Calu3 (cell line): ENCODE measurements around the gene DCP2. TPM values are rescaled to one million over a fixed set of nuclear protein-coding genes. Genes with fewer than 3 reads are reported as not detected.

ENCODE experiments used
- BruUV-seq: library from RNA; stranded (reverse); fragments of 400-500 nt; replicated peaks from 2 replicates; lab custom pipeline; 2021; lab: Mats Ljungman, UMichigan
- CTCF ChIA-PET: fragments of 300-600 bp; sonication (Branson Sonifier 250); formaldehyde crosslinking; loops from one replicate; lab custom pipeline; 2022; ENCODE audit warnings: antibody characterized with exemption; lab: Charles Lee
- DNase-seq: peaks from one replicate; pipeline ENCODE4 v3.0.0; 2022
- H3K27ac Mint-ChIP-seq: one replicate; pipeline ENCODE4 v1.8.0; 2022; ENCODE audit warnings: mixed read lengths; ENCODE audit not compliant: unreplicated experiment
- H3K27me3 Mint-ChIP-seq: one replicate; pipeline ENCODE4 v1.8.0; 2022; ENCODE audit warnings: mixed read lengths; ENCODE audit not compliant: unreplicated experiment
- H3K36me3 Mint-ChIP-seq: one replicate; pipeline ENCODE4 v1.8.0; 2022; ENCODE audit warnings: mild to moderate bottlenecking, moderate library complexity, mixed read lengths; ENCODE audit not compliant: insufficient read depth, unreplicated experiment
- H3K4me1 Mint-ChIP-seq: one replicate; pipeline ENCODE4 v1.8.0; 2022; ENCODE audit warnings: mild to moderate bottlenecking, low read depth, mixed read lengths; ENCODE audit not compliant: unreplicated experiment
- H3K4me3 Mint-ChIP-seq: one replicate; pipeline ENCODE4 v1.8.0; 2022; ENCODE audit warnings: mild to moderate bottlenecking, low read depth, moderate library complexity, mixed read lengths; ENCODE audit not compliant: unreplicated experiment
- H3K9me3 Mint-ChIP-seq: one replicate; pipeline ENCODE4 v1.8.0; 2022; ENCODE audit warnings: low read depth, mixed read lengths; ENCODE audit not compliant: unreplicated experiment
- CTCF ChIP-seq: fragments of 200-600 bp; IDR thresholded peaks from one replicate; pipeline ENCODE4 v1.8.0; 2022; ENCODE audit warnings: antibody characterized with exemption; ENCODE audit not compliant: unreplicated experiment
- intact Hi-C: fragments of 100-400 bp; cut with micrococcal nuclease; formaldehyde crosslinking; loops from one replicate; pipeline ENCODE4 v1.10.0; 2022; ENCODE audit not compliant: unreplicated experiment
- total RNA-seq: library from RNA; stranded (reverse); gene quantifications from 2 replicates; pipeline ENCODE4 v1.2.3, GENCODE V29; 2022

Gene DCP2
- total RNA-seq, 1 experiment from 2014 or later = 56.0 TPM

GRCh38 chr5:112933105-112933504 is 43.5 kb upstream of the DCP2 start:
- BruUV-seq = no TSS peak
- intact Hi-C loops = no loop called here
- Mint-ChIP-seq H3K27me3 (no peaks in the 10 kb centered on the region), H3K27ac (no peak overlapping the region), H3K4me3 (no peak overlapping the region), H3K36me3 (no peaks in the 10 kb centered on the region), H3K9me3 (no peaks in the 10 kb centered on the region), H3K4me1 (no peaks in the 10 kb centered on the region)
- no peak for DNase-seq
- CTCF ChIA-PET = interaction anchor here (0.6 kb wide), 1 partner anchor 17 kb away, joined by 5 read pairs; no protein-coding TSS in a partner anchor
- no peak for TF ChIP-seq CTCF

GRCh38 chr5:112933651-112934365 is 42.8 kb upstream of the DCP2 start:
- CTCF ChIA-PET = interaction anchor here (0.6 kb wide), 1 partner anchor 18 kb away, joined by 5 read pairs; no protein-coding TSS in a partner anchor
- no peaks in the 10 kb centered on the region for H3K27me3 Mint-ChIP-seq
- H3K9me3 Mint-ChIP-seq = no peaks in the 10 kb centered on the region
- no peak overlapping the region for H3K27ac Mint-ChIP-seq
- no peak overlapping the region for H3K4me3 Mint-ChIP-seq
- H3K36me3 Mint-ChIP-seq = no peaks in the 10 kb centered on the region
- no TSS peak for BruUV-seq
- no peak for TF ChIP-seq CTCF
- no peaks in the 10 kb centered on the region for H3K4me1 Mint-ChIP-seq
- intact Hi-C loops = no loop called here
- no peak for DNase-seq

- intact Hi-C loops = no loop called here
- H3K36me3 Mint-ChIP-seq = no peaks in the 10 kb centered on the region
- CTCF ChIA-PET = no interaction called here
Measured at GRCh38 chr5:112934366-112934663, 42.3 kb upstream of the DCP2 start.

GRCh38 chr5:112935675-112936074 is 40.9 kb upstream of the DCP2 start:
- Mint-ChIP-seq H3K36me3 (no peaks in the 10 kb centered on the region), H3K4me1 (no peaks in the 10 kb centered on the region), H3K27me3 (no peaks in the 10 kb centered on the region), H3K9me3 (no peaks in the 10 kb centered on the region), H3K4me3 (no peak overlapping the region), H3K27ac (no peak overlapping the region)
- CTCF ChIA-PET = interaction anchor here (0.7 kb wide), 1 partner anchor 283 kb away, joined by 5 read pairs; no protein-coding TSS in a partner anchor
- DNase-seq = no peak
- BruUV-seq = no TSS peak
- intact Hi-C loops = no loop called here
- TF ChIP-seq CTCF = no peak

More at GRCh38 chr5:112934366-112934663, 42.3 kb upstream of the DCP2 start:
- Mint-ChIP-seq H3K9me3 (no peaks in the 10 kb centered on the region), H3K4me1 (no peaks in the 10 kb centered on the region), H3K4me3 (no peak overlapping the region), H3K27me3 (no peaks in the 10 kb centered on the region), H3K27ac (no peak overlapping the region)
- no peak for TF ChIP-seq CTCF
- BruUV-seq = no TSS peak
- DNase-seq = no peak
